ENCODE measurements around the gene PRR18.

Gene PRR18

GRCh38 chr6:166267526-166267925, 40.7 kb downstream of the PRR18 start:
- H3K4me3 ChIP-seq (ENCODE audit: low read depth, low read length), result no peak overlapping the region
- TF ChIP-seq CTCF (IDR thresholded peaks at IDR 0.05; ENCODE audit: control insufficient read depth, extremely low read depth, insufficient read depth), result no peak
- no peak for DNase-seq (ENCODE audit: low read depth)

- no peak overlapping the region for H3K4me3 ChIP-seq (ENCODE audit: low read depth, low read length)
- no peak for TF ChIP-seq CTCF (IDR thresholded peaks at IDR 0.05; ENCODE audit: control insufficient read depth, extremely low read depth, insufficient read depth)
- no peak for DNase-seq (ENCODE audit: low read depth)
These were observed 41.9 kb downstream of the PRR18 start for GRCh38 chr6:166266336-166266735.

GRCh38 chr6:166262743-166263515, 45.3 kb downstream of the PRR18 start:
- H3K4me3 ChIP-seq (ENCODE audit: low read depth, low read length), result no peak overlapping the region
- no peak for DNase-seq (ENCODE audit: low read depth)
- no peak for TF ChIP-seq CTCF (IDR thresholded peaks at IDR 0.05; ENCODE audit: control insufficient read depth, extremely low read depth, insufficient read depth)

- H3K4me3 ChIP-seq (ENCODE audit: low read depth, low read length), result no peak overlapping the region
- TF ChIP-seq CTCF (IDR thresholded peaks at IDR 0.05; ENCODE audit: control insufficient read depth, extremely low read depth, insufficient read depth), result no peak
- no peak for DNase-seq (ENCODE audit: low read depth)
These were observed 48.8 kb downstream of the PRR18 start for GRCh38 chr6:166259296-166259977.

- no peak for DNase-seq (ENCODE audit: low read depth)
- H3K4me3 ChIP-seq (ENCODE audit: low read depth, low read length), result no peak overlapping the region
- no peak for TF ChIP-seq CTCF (IDR thresholded peaks at IDR 0.05; ENCODE audit: control insufficient read depth, extremely low read depth, insufficient read depth)
These were observed 49.3 kb downstream of the PRR18 start for GRCh38 chr6:166258854-166259276.

- no peak overlapping the region for H3K4me3 ChIP-seq (ENCODE audit: low read depth, low read length)
- no peak for TF ChIP-seq CTCF (IDR thresholded peaks at IDR 0.05; ENCODE audit: control insufficient read depth, extremely low read depth, insufficient read depth)
- no peak for DNase-seq (ENCODE audit: low read depth)
These were observed 50.3 kb downstream of the PRR18 start for GRCh38 chr6:166257911-166258318.

All from LNCaP clone FGC (cell line).